PC-9 (cell line): ENCODE results near the gene AUH.
"Not testable (repeated sequence)": the region's sequence is repeated elsewhere in the genome, so short reads cannot be mapped to it uniquely, and the experiment has no call there.

Experiments used
- CTCF ChIP-seq: fragments of 200-600 bp; sonication (generic); conservative IDR thresholded peaks from 2 replicates; pipeline ENCODE4 v1.6.1; 2017; ENCODE audit warnings: mixed run types, antibody characterized with exemption, mild to moderate bottlenecking, moderate library complexity
- EZH2 ChIP-seq: fragments of 200-600 bp; sonication (generic); IDR thresholded peaks from 2 replicates; pipeline ENCODE4 v1.8.0; 2017; ENCODE audit warnings: antibody characterized with exemption, low read depth

GRCh38 chr9:91198881-91199280, 162.8 kb downstream of the AUH start:
- not testable (repeated sequence) for TF ChIP-seq CTCF, EZH2
